ENCODE results near the gene TECTA. TPM values are rescaled to one million over a fixed set of nuclear protein-coding genes. Genes with fewer than 3 reads are reported as not detected.

The TECTA gene
- polyA plus RNA-seq, 3 donors = 0.45 TPM; not detected in 2

- Mint-ChIP-seq H3K27me3 (ENCODE audit: low read depth in 3 of 3) (no peaks in the 10 kb centered on the region), H3K36me3 (peaks cover 20 to 21% of the 10 kb centered on the region in 2 donors), H3K4me3 (no peak overlapping the region), H3K4me1 (peaks cover 12% of the 10 kb centered on the region), H3K9me3 (peaks cover 0 to 2% (median 0%) of the 10 kb centered on the region in 7 donors), H3K27ac (peak overlapping the region; percentile 8 to 78 (median 57))
- no peaks in the 10 kb centered on the region for H3K27me3 ChIP-seq (ENCODE audit: control insufficient read depth in 2 of 2, insufficient read depth in 2 of 2, low read length in 2 of 2)
- peaks cover 11 to 15% of the 10 kb centered on the region in 2 donors for H3K4me1 ChIP-seq (ENCODE audit: control insufficient read depth in 1 of 2, insufficient read depth in 2 of 2, low read length in 2 of 2)
- no peak overlapping the region for H3K9ac ChIP-seq (ENCODE audit: insufficient read depth, low read length, poor library complexity, severe bottlenecking)
- no peaks in the 10 kb centered on the region for H4K20me1 ChIP-seq (ENCODE audit: insufficient read depth, low read length)
- H3K4me2 ChIP-seq (replicated peaks; ENCODE audit: extremely low read depth, low read length, poor library complexity, severe bottlenecking) = peak overlapping the region; percentile 16
- DNase-seq = peak; percentile 71 to 83 (median 82)
- H3K4me3 ChIP-seq (replicated peaks in 1 of 3; ENCODE audit: low read depth in 2 of 3, low read length in 3 of 3) = no peak overlapping the region
- TF ChIP-seq, protein P1, sequence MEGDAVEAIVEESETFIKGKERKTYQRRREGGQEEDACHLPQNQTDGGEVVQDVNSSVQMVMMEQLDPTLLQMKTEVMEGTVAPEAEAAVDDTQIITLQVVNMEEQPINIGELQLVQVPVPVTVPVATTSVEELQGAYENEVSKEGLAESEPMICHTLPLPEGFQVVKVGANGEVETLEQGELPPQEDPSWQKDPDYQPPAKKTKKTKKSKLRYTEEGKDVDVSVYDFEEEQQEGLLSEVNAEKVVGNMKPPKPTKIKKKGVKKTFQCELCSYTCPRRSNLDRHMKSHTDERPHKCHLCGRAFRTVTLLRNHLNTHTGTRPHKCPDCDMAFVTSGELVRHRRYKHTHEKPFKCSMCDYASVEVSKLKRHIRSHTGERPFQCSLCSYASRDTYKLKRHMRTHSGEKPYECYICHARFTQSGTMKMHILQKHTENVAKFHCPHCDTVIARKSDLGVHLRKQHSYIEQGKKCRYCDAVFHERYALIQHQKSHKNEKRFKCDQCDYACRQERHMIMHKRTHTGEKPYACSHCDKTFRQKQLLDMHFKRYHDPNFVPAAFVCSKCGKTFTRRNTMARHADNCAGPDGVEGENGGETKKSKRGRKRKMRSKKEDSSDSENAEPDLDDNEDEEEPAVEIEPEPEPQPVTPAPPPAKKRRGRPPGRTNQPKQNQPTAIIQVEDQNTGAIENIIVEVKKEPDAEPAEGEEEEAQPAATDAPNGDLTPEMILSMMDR (IDR thresholded peaks at IDR 0.05) = no peak
- intact Hi-C loops (cut with micrococcal nuclease) = no loop called here
- peaks cover 8 to 18% of the 10 kb centered on the region in 2 donors for H3K36me3 ChIP-seq (replicated peaks in 1 of 2; ENCODE audit: control insufficient read depth in 1 of 2, insufficient read depth in 2 of 2, low read length in 2 of 2)
- 0% methylated on average over 1 of the region's 3 CpGs for WGBS (ENCODE audit: insufficient coverage)
- no peak overlapping the region for H2AFZ ChIP-seq (ENCODE audit: insufficient read depth, low read depth, low read length, poor library complexity, severe bottlenecking)
- no peaks in the 10 kb centered on the region for H3K79me2 ChIP-seq (ENCODE audit: insufficient read depth, low read length)
- H3K9me3 ChIP-seq (replicated peaks in 1 of 2; ENCODE audit: control insufficient read depth in 1 of 2, insufficient read depth in 1 of 2, low read length in 2 of 2) = no peaks in the 10 kb centered on the region
- peak overlapping the region in 1 of 2 donors; percentile 23 for H3K27ac ChIP-seq (ENCODE audit: low read depth in 1 of 2, low read length in 2 of 2)
Measured at GRCh38 chr11:121091492-121092152, 9.4 kb upstream of the TECTA start.

DNA sequence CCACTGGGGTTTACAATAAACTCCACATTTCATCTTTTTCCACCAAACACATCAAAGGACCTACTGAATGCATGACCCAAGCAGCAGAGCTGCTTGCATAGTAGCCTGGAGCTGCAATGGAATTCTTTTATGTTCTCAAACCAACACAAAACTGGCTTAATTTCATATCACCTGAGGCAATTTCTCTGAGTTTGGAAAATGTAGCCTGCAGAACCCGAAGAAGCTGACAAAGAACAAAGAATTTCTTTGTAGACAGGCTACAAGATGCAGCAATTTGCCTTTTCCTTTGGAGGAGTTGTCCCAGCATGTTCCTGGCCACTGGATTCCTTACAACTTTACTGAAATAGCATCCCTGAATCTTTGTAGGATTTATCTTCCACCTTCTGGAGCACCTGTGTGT lies 5.5 kb upstream of the TECTA start:
- Histone ChIP-seq H3K79me2 (ENCODE audit: insufficient read depth, low read length) (no peaks in the 10 kb centered on the region), H2AFZ (ENCODE audit: insufficient read depth, low read depth, low read length, poor library complexity, severe bottlenecking) (no peak overlapping the region), H3K4me2 (replicated peaks; ENCODE audit: extremely low read depth, low read length, poor library complexity, severe bottlenecking) (no peak overlapping the region), H3K36me3 (replicated peaks in 1 of 2; ENCODE audit: control insufficient read depth in 1 of 2, insufficient read depth in 2 of 2, low read length in 2 of 2) (no peaks in the 10 kb centered on the region), H3K9ac (ENCODE audit: insufficient read depth, low read length, poor library complexity, severe bottlenecking) (no peak overlapping the region), H3K27ac (ENCODE audit: low read depth in 1 of 2, low read length in 2 of 2) (no peak overlapping the region), H3K9me3 (replicated peaks in 1 of 2; ENCODE audit: control insufficient read depth in 1 of 2, insufficient read depth in 1 of 2, low read length in 2 of 2) (no peaks in the 10 kb centered on the region), H3K27me3 (ENCODE audit: control insufficient read depth in 2 of 2, insufficient read depth in 2 of 2, low read length in 2 of 2) (no peaks in the 10 kb centered on the region), H4K20me1 (ENCODE audit: insufficient read depth, low read length) (no peaks in the 10 kb centered on the region), H3K4me1 (ENCODE audit: control insufficient read depth in 1 of 2, insufficient read depth in 2 of 2, low read length in 2 of 2) (peaks cover 11 to 15% of the 10 kb centered on the region in 2 donors), H3K4me3 (replicated peaks in 1 of 3; ENCODE audit: low read depth in 2 of 3, low read length in 3 of 3) (no peak overlapping the region)
- Mint-ChIP-seq H3K27me3 (ENCODE audit: low read depth in 3 of 3) (peaks cover 0 to 2% (median 2%) of the 10 kb centered on the region in 3 donors), H3K4me1 (peaks cover 10% of the 10 kb centered on the region), H3K4me3 (no peak overlapping the region), H3K36me3 (no peaks in the 10 kb centered on the region), H3K9me3 (peaks cover 0 to 2% (median 0%) of the 10 kb centered on the region in 7 donors), H3K27ac (no peak overlapping the region)
- 94% methylated on average over 1 of the region's 1 CpG for WGBS (ENCODE audit: insufficient coverage)
- DNase-seq = no peak
- intact Hi-C loops (cut with micrococcal nuclease) = no loop called here
- TF ChIP-seq, protein P1 (IDR thresholded peaks at IDR 0.05) = no peak

All from CD14-positive monocyte (primary cell).